ENCODE results near the gene CDKN2B-AS1.

Gene CDKN2B-AS1

DNA sequence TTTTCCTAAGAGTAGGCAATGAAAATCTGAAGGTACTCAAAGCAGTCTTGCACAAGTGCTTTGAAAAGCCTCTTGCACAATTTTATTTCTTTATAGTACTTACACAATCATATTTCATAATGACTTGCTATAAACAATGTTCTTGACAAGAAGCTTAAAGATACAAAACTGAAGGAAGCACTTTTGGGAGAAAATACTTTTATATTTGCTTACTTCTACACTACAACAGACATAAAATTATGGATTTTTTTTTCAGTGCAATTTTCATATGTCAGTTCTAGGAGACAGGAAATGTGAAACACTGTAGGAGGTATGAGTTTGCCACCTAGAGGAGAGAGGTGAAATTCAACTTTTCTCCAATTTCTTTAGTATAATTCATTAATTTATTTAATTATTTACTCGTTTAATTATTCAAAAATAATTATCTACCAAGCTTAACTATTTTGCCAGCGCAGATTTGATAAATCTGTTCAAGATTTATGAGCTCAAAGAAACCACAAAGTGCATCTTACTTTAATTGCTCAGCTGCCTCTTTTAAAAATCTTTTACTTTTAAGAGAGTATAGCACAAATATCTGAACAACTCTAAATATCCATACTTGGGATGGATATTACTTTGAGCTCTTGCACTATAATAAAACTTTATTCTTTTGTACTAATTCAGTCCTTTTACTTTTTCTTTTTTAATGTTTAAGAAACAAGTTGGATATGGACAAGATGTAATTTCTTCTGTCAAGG is 43.5 kb downstream of the CDKN2B-AS1 start:
- no peaks in the 10 kb centered on the region for H3K4me1 ChIP-seq (ENCODE audit: low read length)
- H3K9me3 ChIP-seq (ENCODE audit: insufficient read depth, low read length): no peaks in the 10 kb centered on the region
- TF ChIP-seq, protein P1, sequence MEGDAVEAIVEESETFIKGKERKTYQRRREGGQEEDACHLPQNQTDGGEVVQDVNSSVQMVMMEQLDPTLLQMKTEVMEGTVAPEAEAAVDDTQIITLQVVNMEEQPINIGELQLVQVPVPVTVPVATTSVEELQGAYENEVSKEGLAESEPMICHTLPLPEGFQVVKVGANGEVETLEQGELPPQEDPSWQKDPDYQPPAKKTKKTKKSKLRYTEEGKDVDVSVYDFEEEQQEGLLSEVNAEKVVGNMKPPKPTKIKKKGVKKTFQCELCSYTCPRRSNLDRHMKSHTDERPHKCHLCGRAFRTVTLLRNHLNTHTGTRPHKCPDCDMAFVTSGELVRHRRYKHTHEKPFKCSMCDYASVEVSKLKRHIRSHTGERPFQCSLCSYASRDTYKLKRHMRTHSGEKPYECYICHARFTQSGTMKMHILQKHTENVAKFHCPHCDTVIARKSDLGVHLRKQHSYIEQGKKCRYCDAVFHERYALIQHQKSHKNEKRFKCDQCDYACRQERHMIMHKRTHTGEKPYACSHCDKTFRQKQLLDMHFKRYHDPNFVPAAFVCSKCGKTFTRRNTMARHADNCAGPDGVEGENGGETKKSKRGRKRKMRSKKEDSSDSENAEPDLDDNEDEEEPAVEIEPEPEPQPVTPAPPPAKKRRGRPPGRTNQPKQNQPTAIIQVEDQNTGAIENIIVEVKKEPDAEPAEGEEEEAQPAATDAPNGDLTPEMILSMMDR (IDR thresholded peaks at IDR 0.05; ENCODE audit: low read depth, low read length): no peak
- no peak for TF ChIP-seq EZH2phosphoT487 (IDR thresholded peaks at IDR 0.05; ENCODE audit: low read depth)
- H2AFZ ChIP-seq (ENCODE audit: low read depth, low read length): no peak overlapping the region
- H3K36me3 ChIP-seq (replicated peaks; ENCODE audit: low read depth, low read length): no peaks in the 10 kb centered on the region
- H3K79me2 ChIP-seq (ENCODE audit: low read length): no peaks in the 10 kb centered on the region
- H3K27ac ChIP-seq (ENCODE audit: low read length): no peak overlapping the region
- H3K9ac ChIP-seq (ENCODE audit: low read length): no peak overlapping the region
- no peak overlapping the region for H3K4me3 ChIP-seq (ENCODE audit: low read length)
- H3K27me3 ChIP-seq (ENCODE audit: low read depth, low read length): no peaks in the 10 kb centered on the region
- no peaks in the 10 kb centered on the region for H4K20me1 ChIP-seq (ENCODE audit: insufficient read depth, low read length)
- H3K4me2 ChIP-seq (ENCODE audit: low read length): no peak overlapping the region

DNA sequence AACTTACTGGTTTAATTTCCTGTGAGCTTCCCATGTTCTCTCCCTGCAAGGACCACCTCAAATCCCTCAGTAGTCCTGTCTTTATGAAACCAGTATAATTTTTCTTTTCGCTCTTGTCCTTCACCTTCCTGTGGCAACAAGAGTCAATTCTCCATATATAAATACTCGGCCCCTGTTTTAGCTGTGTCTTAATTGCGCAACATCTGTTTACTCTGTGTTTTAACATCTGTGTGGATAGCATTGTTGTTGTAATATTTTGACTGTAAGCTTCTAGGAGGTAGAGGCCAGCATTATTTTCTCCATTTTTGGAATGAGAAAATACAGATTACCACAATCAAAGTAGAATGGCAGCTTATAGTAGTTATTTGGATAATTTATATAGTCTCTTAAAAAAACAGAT is 44.7 kb downstream of the CDKN2B-AS1 start:
- Histone ChIP-seq H4K20me1 (ENCODE audit: insufficient read depth, low read length) (no peaks in the 10 kb centered on the region), H3K4me2 (ENCODE audit: low read length) (no peak overlapping the region), H2AFZ (ENCODE audit: low read depth, low read length) (no peak overlapping the region), H3K4me3 (ENCODE audit: low read length) (no peak overlapping the region), H3K9me3 (ENCODE audit: insufficient read depth, low read length) (no peaks in the 10 kb centered on the region), H3K9ac (ENCODE audit: low read length) (no peak overlapping the region), H3K27ac (ENCODE audit: low read length) (no peak overlapping the region), H3K27me3 (ENCODE audit: low read depth, low read length) (no peaks in the 10 kb centered on the region), H3K79me2 (ENCODE audit: low read length) (no peaks in the 10 kb centered on the region), H3K36me3 (replicated peaks; ENCODE audit: low read depth, low read length) (no peaks in the 10 kb centered on the region), H3K4me1 (ENCODE audit: low read length) (no peaks in the 10 kb centered on the region)
- no peak for TF ChIP-seq EZH2phosphoT487 (IDR thresholded peaks at IDR 0.05; ENCODE audit: low read depth)
- TF ChIP-seq, protein P1 (IDR thresholded peaks at IDR 0.05; ENCODE audit: low read depth, low read length): no peak

DNA sequence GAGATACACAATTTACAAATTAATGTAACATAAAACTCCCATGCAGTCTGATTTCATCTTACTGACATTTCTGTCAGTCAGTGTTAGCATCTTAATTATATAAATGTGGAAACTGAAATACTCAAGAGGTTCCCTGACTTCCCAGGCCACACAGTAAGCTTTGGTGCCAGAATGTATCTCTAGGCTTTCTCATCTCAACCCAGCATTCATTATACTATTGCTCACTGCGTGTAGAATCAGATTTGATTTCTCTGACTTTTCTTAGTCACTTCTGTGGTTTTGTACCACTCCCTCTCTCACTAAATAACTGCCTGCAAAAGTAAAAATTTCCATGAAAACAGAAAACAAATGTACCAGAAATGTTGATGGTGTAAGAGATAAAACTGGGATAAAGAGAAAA is 46.2 kb downstream of the CDKN2B-AS1 start:
- no peaks in the 10 kb centered on the region for H4K20me1 ChIP-seq (ENCODE audit: insufficient read depth, low read length)
- no peak overlapping the region for H3K9ac ChIP-seq (ENCODE audit: low read length)
- TF ChIP-seq EZH2phosphoT487 (IDR thresholded peaks at IDR 0.05; ENCODE audit: low read depth): no peak
- TF ChIP-seq, protein P1 (IDR thresholded peaks at IDR 0.05; ENCODE audit: low read depth, low read length): no peak
- no peak overlapping the region for H2AFZ ChIP-seq (ENCODE audit: low read depth, low read length)
- no peak overlapping the region for H3K4me2 ChIP-seq (ENCODE audit: low read length)
- no peaks in the 10 kb centered on the region for H3K79me2 ChIP-seq (ENCODE audit: low read length)
- no peak overlapping the region for H3K27ac ChIP-seq (ENCODE audit: low read length)
- no peaks in the 10 kb centered on the region for H3K9me3 ChIP-seq (ENCODE audit: insufficient read depth, low read length)
- H3K27me3 ChIP-seq (ENCODE audit: low read depth, low read length): no peaks in the 10 kb centered on the region
- H3K4me3 ChIP-seq (ENCODE audit: low read length): no peak overlapping the region
- no peaks in the 10 kb centered on the region for H3K36me3 ChIP-seq (replicated peaks; ENCODE audit: low read depth, low read length)
- no peaks in the 10 kb centered on the region for H3K4me1 ChIP-seq (ENCODE audit: low read length)

DNA sequence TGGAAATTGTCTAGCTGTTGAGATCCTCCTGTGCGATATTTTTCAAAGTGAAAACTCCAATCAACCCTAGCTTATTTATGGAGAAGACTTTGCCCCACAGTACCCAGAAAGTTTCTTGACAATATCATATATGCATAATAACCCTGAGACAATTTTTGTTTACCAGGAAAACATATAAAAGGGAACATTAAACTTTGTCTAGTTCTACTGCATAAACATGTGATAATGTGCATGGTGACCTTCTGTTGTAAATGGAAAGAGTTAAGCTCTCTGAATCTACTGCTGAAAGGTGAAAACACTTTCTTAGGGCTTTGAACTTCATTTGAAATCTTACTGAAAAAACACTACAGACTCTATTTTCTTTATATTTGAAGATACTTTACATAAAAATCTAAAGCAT is 46.8 kb downstream of the CDKN2B-AS1 start:
- Histone ChIP-seq H4K20me1 (ENCODE audit: insufficient read depth, low read length) (no peaks in the 10 kb centered on the region), H3K4me2 (ENCODE audit: low read length) (no peak overlapping the region), H2AFZ (ENCODE audit: low read depth, low read length) (no peak overlapping the region), H3K9ac (ENCODE audit: low read length) (no peak overlapping the region), H3K27ac (ENCODE audit: low read length) (no peak overlapping the region), H3K36me3 (replicated peaks; ENCODE audit: low read depth, low read length) (no peaks in the 10 kb centered on the region), H3K4me1 (ENCODE audit: low read length) (no peaks in the 10 kb centered on the region), H3K9me3 (ENCODE audit: insufficient read depth, low read length) (no peaks in the 10 kb centered on the region), H3K27me3 (ENCODE audit: low read depth, low read length) (no peaks in the 10 kb centered on the region), H3K4me3 (ENCODE audit: low read length) (no peak overlapping the region), H3K79me2 (ENCODE audit: low read length) (no peaks in the 10 kb centered on the region)
- no peak for TF ChIP-seq EZH2phosphoT487 (IDR thresholded peaks at IDR 0.05; ENCODE audit: low read depth)
- TF ChIP-seq, protein P1 (IDR thresholded peaks at IDR 0.05; ENCODE audit: low read depth, low read length): no peak
